ENCODE results near the gene RGCC.
A peak's percentile ranks its signal among the peaks of the same experiment; 100 is the strongest.

RGCC gene

GRCh38 chr13:41418027-41418426 is 39.3 kb upstream of the RGCC start:
- Histone ChIP-seq H3K4me3 (ENCODE audit: insufficient read depth in 1 of 2, low read depth in 1 of 2, low read length in 2 of 2) (no peak overlapping the region), H2BK15ac (ENCODE audit: low read depth, poor library complexity, severe bottlenecking) (no peak overlapping the region), H3K36me3 (ENCODE audit: control insufficient read depth in 1 of 2, insufficient read depth in 2 of 2, low read depth in 1 of 2, low read length in 2 of 2) (no peaks in the 10 kb centered on the region), H3K18ac (ENCODE audit: low read depth in 1 of 2, low read length in 2 of 2) (no peak overlapping the region), H3K79me1 (replicated peaks; ENCODE audit: low read length, poor library complexity, severe bottlenecking) (no peaks in the 10 kb centered on the region), H2BK12ac (ENCODE audit: low read length in 2 of 2) (no peak overlapping the region), H2AK5ac (ENCODE audit: low read length, severe bottlenecking) (no peak overlapping the region), H4K8ac (ENCODE audit: low read length) (no peak overlapping the region), H2BK5ac (ENCODE audit: low read depth, low read length, poor library complexity, severe bottlenecking) (no peak overlapping the region), H3K4me2 (ENCODE audit: low read length, poor library complexity, severe bottlenecking) (no peak overlapping the region), H4K91ac (ENCODE audit: low read length) (no peak overlapping the region), H3K14ac (ENCODE audit: low read length in 2 of 2) (no peak overlapping the region), H3K9me3 (ENCODE audit: control insufficient read depth, low read length) (peaks cover 6% of the 10 kb centered on the region), H3K23ac (ENCODE audit: low read length in 2 of 2) (no peak overlapping the region), H3K4me1 (ENCODE audit: control insufficient read depth, insufficient read depth, low read depth, low read length) (no peaks in the 10 kb centered on the region), H3K4ac (ENCODE audit: low read depth in 1 of 2, low read length in 2 of 2) (no peak overlapping the region), H3K27ac (ENCODE audit: low read length, poor library complexity, severe bottlenecking) (no peak overlapping the region), H3K27me3 (ENCODE audit: control insufficient read depth in 1 of 2, insufficient read depth in 1 of 2, low read length in 2 of 2) (no peaks in the 10 kb centered on the region), H2AFZ (ENCODE audit: low read depth, low read length) (no peak overlapping the region), H2BK120ac (ENCODE audit: low read depth, low read length) (no peak overlapping the region), H3K9ac (ENCODE audit: low read length) (no peak overlapping the region)
- WGBS, result 47% methylated on average over 4 of the region's 5 CpGs
- DNase-seq, result peak; percentile 25

- Histone ChIP-seq H3K23ac (ENCODE audit: low read length in 2 of 2) (no peak overlapping the region), H3K79me1 (replicated peaks; ENCODE audit: low read length, poor library complexity, severe bottlenecking) (no peaks in the 10 kb centered on the region), H2BK15ac (ENCODE audit: low read depth, poor library complexity, severe bottlenecking) (no peak overlapping the region), H3K9me3 (ENCODE audit: control insufficient read depth, low read length) (peaks cover 6% of the 10 kb centered on the region), H2BK12ac (ENCODE audit: low read length in 2 of 2) (no peak overlapping the region), H2AK5ac (ENCODE audit: low read length, severe bottlenecking) (no peak overlapping the region), H3K27ac (ENCODE audit: low read length, poor library complexity, severe bottlenecking) (no peak overlapping the region), H3K4me3 (ENCODE audit: insufficient read depth in 1 of 2, low read depth in 1 of 2, low read length in 2 of 2) (no peak overlapping the region), H3K36me3 (ENCODE audit: control insufficient read depth in 1 of 2, insufficient read depth in 2 of 2, low read depth in 1 of 2, low read length in 2 of 2) (no peaks in the 10 kb centered on the region), H3K9ac (ENCODE audit: low read length) (no peak overlapping the region), H3K14ac (ENCODE audit: low read length in 2 of 2) (no peak overlapping the region), H3K4me2 (ENCODE audit: low read length, poor library complexity, severe bottlenecking) (no peak overlapping the region), H2BK5ac (ENCODE audit: low read depth, low read length, poor library complexity, severe bottlenecking) (no peak overlapping the region), H4K8ac (ENCODE audit: low read length) (no peak overlapping the region), H3K4me1 (ENCODE audit: control insufficient read depth, insufficient read depth, low read depth, low read length) (no peaks in the 10 kb centered on the region), H2BK120ac (ENCODE audit: low read depth, low read length) (no peak overlapping the region), H4K91ac (ENCODE audit: low read length) (no peak overlapping the region), H3K4ac (ENCODE audit: low read depth in 1 of 2, low read length in 2 of 2) (no peak overlapping the region), H3K27me3 (ENCODE audit: control insufficient read depth in 1 of 2, insufficient read depth in 1 of 2, low read length in 2 of 2) (no peaks in the 10 kb centered on the region), H3K18ac (ENCODE audit: low read depth in 1 of 2, low read length in 2 of 2) (no peak overlapping the region), H2AFZ (ENCODE audit: low read depth, low read length) (no peak overlapping the region)
- 97% methylated on average over 2 of the region's 2 CpGs for WGBS
- DNase-seq, result no peak
These were observed 38.6 kb upstream of the RGCC start for GRCh38 chr13:41418731-41419130.

- Histone ChIP-seq H2AK5ac (ENCODE audit: low read length, severe bottlenecking) (no peak overlapping the region), H3K36me3 (ENCODE audit: control insufficient read depth in 1 of 2, insufficient read depth in 2 of 2, low read depth in 1 of 2, low read length in 2 of 2) (no peaks in the 10 kb centered on the region), H3K79me1 (replicated peaks; ENCODE audit: low read length, poor library complexity, severe bottlenecking) (no peaks in the 10 kb centered on the region)
These were observed 38.1 kb upstream of the RGCC start for GRCh38 chr13:41419206-41419605.

GRCh38 chr13:41420146-41420545 is 37.2 kb upstream of the RGCC start:
- no peak overlapping the region for H2AFZ ChIP-seq (ENCODE audit: low read depth, low read length)
- no peak overlapping the region for H3K27ac ChIP-seq (ENCODE audit: low read length, poor library complexity, severe bottlenecking)
- H3K79me1 ChIP-seq (replicated peaks; ENCODE audit: low read length, poor library complexity, severe bottlenecking), result no peaks in the 10 kb centered on the region
- no peak overlapping the region for H4K8ac ChIP-seq (ENCODE audit: low read length)
- H3K4me3 ChIP-seq (ENCODE audit: insufficient read depth in 1 of 2, low read depth in 1 of 2, low read length in 2 of 2), result no peak overlapping the region
- no peak overlapping the region for H3K14ac ChIP-seq (ENCODE audit: low read length in 2 of 2)
- H3K27me3 ChIP-seq (ENCODE audit: control insufficient read depth in 1 of 2, insufficient read depth in 1 of 2, low read length in 2 of 2), result no peaks in the 10 kb centered on the region
- H3K4me2 ChIP-seq (ENCODE audit: low read length, poor library complexity, severe bottlenecking), result no peak overlapping the region
- H2BK15ac ChIP-seq (ENCODE audit: low read depth, poor library complexity, severe bottlenecking), result no peak overlapping the region
- no peak overlapping the region for H3K4ac ChIP-seq (ENCODE audit: low read depth in 1 of 2, low read length in 2 of 2)
- no peak overlapping the region for H2BK120ac ChIP-seq (ENCODE audit: low read depth, low read length)
- H3K18ac ChIP-seq (ENCODE audit: low read depth in 1 of 2, low read length in 2 of 2), result no peak overlapping the region
- peaks cover 6% of the 10 kb centered on the region for H3K9me3 ChIP-seq (ENCODE audit: control insufficient read depth, low read length)
- no peak overlapping the region for H3K9ac ChIP-seq (ENCODE audit: low read length)
- no peak overlapping the region for H4K91ac ChIP-seq (ENCODE audit: low read length)
- H2BK12ac ChIP-seq (ENCODE audit: low read length in 2 of 2), result no peak overlapping the region
- H3K36me3 ChIP-seq (ENCODE audit: control insufficient read depth in 1 of 2, insufficient read depth in 2 of 2, low read depth in 1 of 2, low read length in 2 of 2), result no peaks in the 10 kb centered on the region
- 91% methylated on average over 3 of the region's 4 CpGs for WGBS
- H3K4me1 ChIP-seq (ENCODE audit: control insufficient read depth, insufficient read depth, low read depth, low read length), result no peaks in the 10 kb centered on the region
- no peak overlapping the region for H2BK5ac ChIP-seq (ENCODE audit: low read depth, low read length, poor library complexity, severe bottlenecking)
- H2AK5ac ChIP-seq (ENCODE audit: low read length, severe bottlenecking), result no peak overlapping the region
- DNase-seq, result no peak
- no peak overlapping the region for H3K23ac ChIP-seq (ENCODE audit: low read length in 2 of 2)

More at GRCh38 chr13:41419206-41419605, 38.1 kb upstream of the RGCC start:
- Histone ChIP-seq H3K4ac (ENCODE audit: low read depth in 1 of 2, low read length in 2 of 2) (no peak overlapping the region), H3K23ac (ENCODE audit: low read length in 2 of 2) (no peak overlapping the region), H4K8ac (ENCODE audit: low read length) (no peak overlapping the region), H3K9me3 (ENCODE audit: control insufficient read depth, low read length) (peaks cover 6% of the 10 kb centered on the region), H3K14ac (ENCODE audit: low read length in 2 of 2) (no peak overlapping the region), H2BK120ac (ENCODE audit: low read depth, low read length) (no peak overlapping the region), H2BK12ac (ENCODE audit: low read length in 2 of 2) (no peak overlapping the region), H3K4me3 (ENCODE audit: insufficient read depth in 1 of 2, low read depth in 1 of 2, low read length in 2 of 2) (no peak overlapping the region), H4K91ac (ENCODE audit: low read length) (no peak overlapping the region), H3K18ac (ENCODE audit: low read depth in 1 of 2, low read length in 2 of 2) (no peak overlapping the region), H2BK15ac (ENCODE audit: low read depth, poor library complexity, severe bottlenecking) (no peak overlapping the region), H3K27ac (ENCODE audit: low read length, poor library complexity, severe bottlenecking) (no peak overlapping the region), H2AFZ (ENCODE audit: low read depth, low read length) (no peak overlapping the region), H3K27me3 (ENCODE audit: control insufficient read depth in 1 of 2, insufficient read depth in 1 of 2, low read length in 2 of 2) (no peaks in the 10 kb centered on the region), H3K9ac (ENCODE audit: low read length) (no peak overlapping the region), H3K4me2 (ENCODE audit: low read length, poor library complexity, severe bottlenecking) (no peak overlapping the region), H2BK5ac (ENCODE audit: low read depth, low read length, poor library complexity, severe bottlenecking) (no peak overlapping the region), H3K4me1 (ENCODE audit: control insufficient read depth, insufficient read depth, low read depth, low read length) (no peaks in the 10 kb centered on the region)
- WGBS, result no CpG with 5 or more reads among the region's 1 CpG
- no peak for DNase-seq

Measured in mesenchymal stem cell (in vitro differentiated cells and primary cell).